Activated CD8-positive, alpha-beta memory T cell treated with anti-CD3 and anti-CD28 coated beads, Interleukin-2, amount 10 ng/mL, durations not matched to agents 7 days and 5 days (primary cell): ENCODE data around the gene WWP2. TPM values are rescaled to one million over a fixed set of nuclear protein-coding genes. Genes with fewer than 3 reads are reported as not detected.
"Not testable (repeated sequence)": the region's sequence is repeated elsewhere in the genome, so short reads cannot be mapped to it uniquely, and the experiment has no call there.

Experiments
- ATAC-seq: fragments of 150-1000 bp; cut with Tn5 transposase; one replicate; pipeline ENCODE4 v1.10.0; 2021; ENCODE audit warnings: moderate library complexity
- CTCF ChIA-PET: fragments of 350-600 bp; sonication (Branson Sonifier 250); formaldehyde crosslinking; loops from one replicate; lab custom pipeline; 2021; ENCODE audit warnings: antibody characterized with exemption; lab: Charles Lee
- DNase-seq: peaks from one replicate; pipeline ENCODE4 v3.0.0-alpha.2; 2020
- H3K27ac Mint-ChIP-seq: one replicate; pipeline ENCODE4 v1.8.0; 2021; ENCODE audit warnings: mild to moderate bottlenecking, mixed read lengths
- H3K27me3 Mint-ChIP-seq: one replicate; pipeline ENCODE4 v1.8.0; 2021; ENCODE audit warnings: mixed read lengths
- H3K36me3 Mint-ChIP-seq: one replicate; pipeline ENCODE4 v1.8.0; 2021; ENCODE audit warnings: mild to moderate bottlenecking, mixed read lengths
- H3K4me1 Mint-ChIP-seq: one replicate; pipeline ENCODE4 v1.8.0; 2021; ENCODE audit warnings: mixed read lengths
- H3K4me3 Mint-ChIP-seq: one replicate; pipeline ENCODE4 v1.8.0; 2021; ENCODE audit warnings: mild to moderate bottlenecking, moderate library complexity, mixed read lengths
- H3K9me3 Mint-ChIP-seq: one replicate; pipeline ENCODE4 v1.8.0; 2022; ENCODE audit warnings: low read depth, mixed read lengths
- total RNA-seq, 2 experiments: library from RNA; stranded (reverse); gene quantifications; one replicate each; pipeline ENCODE4 v1.2.3, GENCODE V29; 2021

WWP2 gene
- total RNA-seq, 2 experiments from 2014 or later, result 56.8 to 58.8 TPM

DNA sequence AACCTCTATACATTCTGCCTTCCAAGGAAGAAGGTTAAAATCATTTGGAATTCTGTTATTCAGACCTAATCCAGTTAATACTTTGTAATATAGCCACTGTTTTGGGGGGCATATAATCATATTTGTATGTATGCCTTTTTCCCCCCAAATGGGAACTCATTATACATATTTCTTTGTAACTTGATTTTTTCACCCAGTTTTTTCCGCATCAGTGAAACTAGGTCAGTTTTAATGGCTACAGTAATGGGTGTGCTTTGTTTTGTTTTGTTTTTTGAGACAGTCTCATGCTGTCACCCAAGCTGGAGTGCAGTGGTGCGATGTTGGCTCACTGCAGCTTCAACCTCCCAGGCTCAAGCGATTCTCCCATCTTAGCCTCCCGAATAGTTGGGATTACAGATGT lies 54.9 kb downstream of the WWP2 start:
- no peak for ATAC-seq
- no peaks in the 10 kb centered on the region for H3K9me3 Mint-ChIP-seq
- H3K27me3 Mint-ChIP-seq, result no peaks in the 10 kb centered on the region
- H3K4me3 Mint-ChIP-seq, result no peak overlapping the region
- H3K27ac Mint-ChIP-seq, result no peak overlapping the region
- no peaks in the 10 kb centered on the region for H3K4me1 Mint-ChIP-seq
- CTCF ChIA-PET, result interaction anchor here (0.6 to 0.7 kb wide), 2 partner anchors 18 to 46 kb away, joined by 3 read pairs; no protein-coding TSS in a partner anchor
- no peak for DNase-seq
- H3K36me3 Mint-ChIP-seq, result peaks cover 25% of the 10 kb centered on the region

DNA sequence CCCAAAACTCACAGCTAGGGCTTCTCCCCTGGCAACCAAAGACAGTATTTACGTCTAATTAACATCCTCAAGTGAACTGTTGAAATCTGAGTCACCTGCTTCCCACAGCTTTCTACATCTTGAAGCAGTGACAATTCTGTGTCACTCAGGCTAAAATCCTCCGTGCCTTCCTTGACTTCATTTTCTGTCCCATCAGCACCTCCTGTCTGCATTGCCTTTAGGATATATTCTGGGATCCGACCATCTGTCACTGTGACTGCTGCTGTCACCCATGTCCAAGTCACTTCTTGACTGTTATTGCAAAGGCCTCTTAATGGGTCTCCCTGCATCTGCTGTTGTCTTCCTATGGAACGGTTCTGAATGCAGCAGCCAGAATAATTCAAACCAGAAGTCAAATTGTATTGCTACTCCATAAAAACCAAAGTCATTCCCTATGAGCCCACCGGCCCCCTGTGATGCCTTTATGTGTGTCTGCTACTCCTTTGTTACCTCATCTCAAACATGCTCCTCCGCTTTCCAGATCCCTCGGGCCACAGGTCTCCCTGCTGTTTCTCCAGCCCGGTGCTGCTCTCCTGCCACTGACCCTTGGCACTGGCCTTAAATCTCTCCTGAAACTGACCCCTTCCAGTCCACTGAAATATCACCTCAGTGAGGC lies 56.9 kb downstream of the WWP2 start:
- Mint-ChIP-seq H3K9me3 (no peaks in the 10 kb centered on the region), H3K4me3 (no peak overlapping the region), H3K27me3 (no peaks in the 10 kb centered on the region), H3K36me3 (peaks cover 25% of the 10 kb centered on the region), H3K4me1 (peaks cover 3% of the 10 kb centered on the region), H3K27ac (no peak overlapping the region)
- CTCF ChIA-PET, result no interaction called here
- ATAC-seq (no peak), DNase-seq (no peak)

DNA sequence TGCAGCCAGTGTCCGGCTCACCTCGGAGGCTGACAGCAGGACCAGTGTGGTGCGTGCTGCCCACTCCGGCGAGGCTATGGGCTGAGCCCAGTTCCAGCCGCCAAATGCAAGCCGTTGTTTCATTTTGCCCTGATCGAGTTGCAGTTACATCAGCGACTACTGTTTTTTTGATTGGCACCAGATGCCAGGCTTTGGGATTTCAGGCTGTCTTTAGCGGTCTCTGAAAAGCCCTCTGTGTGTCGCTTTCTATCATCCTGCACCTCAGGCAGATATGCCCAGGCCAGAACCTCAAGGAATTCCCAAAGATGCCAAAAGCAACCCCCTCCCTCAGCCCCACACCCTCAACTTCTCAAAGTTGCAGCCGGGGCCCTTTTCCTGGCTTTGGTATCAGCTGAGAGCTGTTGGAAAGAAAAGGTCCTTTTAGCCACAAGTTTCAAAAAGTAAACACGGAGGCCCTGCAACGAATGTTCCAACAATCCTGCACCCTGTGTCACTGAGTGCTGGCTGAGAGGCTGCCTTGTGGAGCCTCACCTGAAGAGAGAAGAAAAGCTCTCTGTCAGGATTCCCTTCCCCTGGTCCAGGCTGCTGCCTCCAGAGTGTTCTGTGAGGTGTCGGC lies 58.9 kb downstream of the WWP2 start:
- Mint-ChIP-seq H3K4me1 (peaks cover 5% of the 10 kb centered on the region), H3K36me3 (peaks cover 22% of the 10 kb centered on the region), H3K9me3 (no peaks in the 10 kb centered on the region), H3K27me3 (no peaks in the 10 kb centered on the region), H3K4me3 (no peak overlapping the region), H3K27ac (no peak overlapping the region)
- ATAC-seq, result no peak
- CTCF ChIA-PET, result interaction anchor here (1.3 kb wide), 1 partner anchor 26 kb away, joined by 3 read pairs; no protein-coding TSS in a partner anchor
- DNase-seq, result no peak

DNA sequence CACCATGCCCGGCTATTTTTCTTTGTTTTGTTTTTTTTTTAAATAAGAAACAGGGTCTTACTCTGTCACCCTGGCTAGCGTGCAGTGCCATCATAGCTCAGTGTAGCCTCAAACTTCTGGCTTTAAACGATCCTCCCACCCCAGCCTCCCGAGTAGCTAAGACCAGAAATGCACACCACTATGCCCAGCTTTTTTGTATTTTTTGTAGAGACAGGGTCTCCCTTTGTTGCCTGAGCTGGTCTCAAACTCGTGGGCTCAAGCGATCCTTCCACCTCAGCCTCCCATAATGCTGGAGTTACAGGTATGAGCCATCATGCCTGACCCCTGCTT lies 59.7 kb downstream of the WWP2 start:
- CTCF ChIA-PET, result interaction anchor here (1.3 kb wide), 1 partner anchor 27 kb away, joined by 3 read pairs; no protein-coding TSS in a partner anchor
- Mint-ChIP-seq H3K27me3 (no peaks in the 10 kb centered on the region), H3K27ac (no peak overlapping the region), H3K9me3 (no peaks in the 10 kb centered on the region), H3K4me1 (peaks cover 5% of the 10 kb centered on the region), H3K4me3 (no peak overlapping the region), H3K36me3 (peaks cover 19% of the 10 kb centered on the region)
- ATAC-seq (no peak), DNase-seq (no peak)

DNA sequence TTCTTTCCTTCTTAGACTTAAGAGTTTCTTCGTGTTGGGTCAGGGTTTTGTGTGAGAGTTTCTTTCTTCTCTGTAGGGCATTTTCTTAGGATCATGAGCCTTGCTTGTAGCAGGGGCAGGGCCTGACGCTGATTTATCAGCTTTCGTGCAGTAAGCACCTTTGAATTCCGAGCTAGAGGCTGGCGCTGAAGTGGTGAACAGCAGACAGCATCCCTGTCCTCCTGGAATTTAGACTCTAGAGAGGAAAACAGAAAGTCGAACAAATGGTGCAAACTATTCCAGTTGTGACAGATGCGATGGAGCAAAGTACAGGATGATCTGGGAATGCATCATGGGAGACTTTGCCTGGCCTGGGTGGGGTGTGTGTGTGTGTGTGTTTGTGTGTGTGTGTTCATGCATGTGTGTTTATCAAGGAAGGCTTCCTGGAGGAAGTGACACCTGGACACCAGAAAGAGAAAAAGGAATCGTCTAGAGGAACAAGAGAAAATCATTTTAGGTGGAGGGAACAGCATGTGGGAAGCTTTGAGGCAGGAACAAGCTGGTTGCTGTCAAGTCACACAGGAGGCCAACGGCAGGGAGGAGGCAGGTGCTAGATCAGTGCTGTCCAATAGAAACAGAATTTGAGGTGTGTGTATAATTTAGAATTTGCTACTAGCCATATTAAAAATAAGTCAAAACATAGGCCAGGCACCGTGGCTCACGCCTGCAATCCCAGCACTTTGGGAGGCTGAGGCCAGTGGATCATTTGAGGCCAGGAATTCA lies 60.2 kb downstream of the WWP2 start:
- peaks cover 17% of the 10 kb centered on the region for H3K36me3 Mint-ChIP-seq
- CTCF ChIA-PET, result interaction anchor here (0.7 to 1.3 kb wide), 2 partner anchors 10 to 28 kb away, joined by 3 to 4 read pairs; no protein-coding TSS in a partner anchor
- peaks cover 5% of the 10 kb centered on the region for H3K4me1 Mint-ChIP-seq
- no peaks in the 10 kb centered on the region for H3K9me3 Mint-ChIP-seq
- H3K27me3 Mint-ChIP-seq, result no peaks in the 10 kb centered on the region
- no peak for DNase-seq
- H3K27ac Mint-ChIP-seq, result no peak overlapping the region
- ATAC-seq, result no peak
- no peak overlapping the region for H3K4me3 Mint-ChIP-seq

DNA sequence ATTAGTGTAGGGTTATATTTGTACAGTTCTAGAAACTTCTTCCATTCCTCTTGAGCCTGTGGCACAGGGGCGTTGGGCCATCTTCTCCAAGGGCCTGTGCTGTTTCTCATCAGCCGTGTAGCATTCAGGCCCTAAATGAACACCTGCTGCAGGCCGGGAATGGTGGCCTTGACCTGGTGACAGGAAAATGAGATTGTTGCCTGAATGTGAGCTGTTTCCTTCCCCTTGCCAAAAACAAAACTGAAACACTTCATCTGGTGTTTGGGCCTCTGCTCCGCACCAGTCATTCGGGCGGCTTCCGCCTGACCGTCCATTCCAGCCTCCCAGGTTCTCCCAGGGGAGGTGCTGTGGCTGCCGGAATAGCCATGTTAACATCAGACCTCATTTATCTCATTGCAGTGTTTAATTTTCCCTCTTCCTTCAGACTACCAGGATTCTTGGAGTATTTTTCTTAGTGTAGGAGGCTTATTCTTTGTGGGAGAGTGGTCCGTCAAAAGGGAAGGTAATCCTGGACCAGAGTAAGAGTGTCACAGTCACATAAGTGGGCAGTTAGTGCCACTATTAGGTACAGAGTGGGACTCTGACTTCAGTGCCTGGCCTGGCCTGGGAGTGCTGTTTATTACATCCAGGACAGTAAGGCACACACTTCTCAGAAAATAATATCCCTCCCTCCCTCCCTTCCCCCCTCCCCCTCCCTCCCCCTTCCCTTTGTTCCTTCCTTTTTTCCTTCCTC lies 61.9 kb downstream of the WWP2 start:
- H3K4me1 Mint-ChIP-seq, result peaks cover 5% of the 10 kb centered on the region
- CTCF ChIA-PET, result no interaction called here
- DNase-seq (no peak), ATAC-seq (no peak)
- no peaks in the 10 kb centered on the region for H3K9me3 Mint-ChIP-seq
- H3K36me3 Mint-ChIP-seq, result peaks cover 8% of the 10 kb centered on the region
- no peaks in the 10 kb centered on the region for H3K27me3 Mint-ChIP-seq
- no peak overlapping the region for H3K4me3 Mint-ChIP-seq
- H3K27ac Mint-ChIP-seq, result no peak overlapping the region

DNA sequence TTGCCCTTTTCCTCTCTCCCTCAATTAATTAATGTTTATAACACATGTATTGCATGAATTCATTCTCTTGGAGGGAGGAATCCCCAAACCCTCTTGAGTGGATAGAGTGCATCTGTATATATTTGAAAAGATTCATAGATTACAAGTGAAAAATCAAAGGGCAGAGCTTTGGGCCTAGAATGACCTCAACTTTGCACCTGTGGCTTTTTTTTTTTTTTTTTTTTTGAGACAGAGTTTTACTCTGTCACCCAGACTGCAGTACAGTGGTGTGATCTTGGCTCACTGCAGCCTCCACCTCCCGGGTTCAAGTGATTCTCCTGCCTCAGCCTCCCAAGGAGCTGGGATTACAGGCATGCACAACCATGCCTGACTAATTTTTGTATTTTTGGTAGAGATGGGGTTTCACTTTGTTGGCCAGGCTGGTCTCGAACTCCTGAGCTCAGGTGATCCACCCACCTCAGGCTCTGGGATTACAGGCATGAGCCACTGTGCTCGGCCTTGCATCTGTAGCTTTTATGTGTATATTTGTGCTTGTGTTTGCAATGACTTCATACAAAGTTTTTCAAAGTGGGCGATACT lies 62.5 kb downstream of the WWP2 start:
- DNase-seq, H3K4me1 Mint-ChIP-seq, CTCF ChIA-PET, H3K9me3 Mint-ChIP-seq, H3K4me3 Mint-ChIP-seq, H3K27ac Mint-ChIP-seq, H3K27me3 Mint-ChIP-seq, ATAC-seq, H3K36me3 Mint-ChIP-seq: not testable (repeated sequence)

DNA sequence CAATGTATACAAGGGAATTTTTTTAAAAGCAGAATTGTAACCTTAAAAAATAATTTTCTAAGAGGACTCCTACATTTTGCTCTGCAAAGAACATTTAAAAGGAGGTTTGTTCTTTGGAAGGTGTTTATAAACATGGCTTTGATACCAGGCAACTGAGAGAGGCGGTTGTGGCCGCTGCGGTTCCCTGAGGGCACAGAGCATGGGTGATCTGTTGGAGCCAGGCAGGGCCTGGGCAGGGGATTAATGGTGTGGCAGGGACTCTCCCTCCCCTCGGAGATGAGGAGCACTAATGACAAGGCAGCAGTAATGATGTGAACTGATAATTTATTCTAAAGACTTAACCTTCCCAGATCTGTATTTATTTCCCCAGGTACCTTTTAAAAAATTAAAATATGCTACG lies 65.4 kb downstream of the WWP2 start:
- DNase-seq (no peak), ATAC-seq (no peak)
- Mint-ChIP-seq H3K27ac (no peak overlapping the region), H3K9me3 (no peaks in the 10 kb centered on the region), H3K27me3 (no peaks in the 10 kb centered on the region), H3K4me1 (peaks cover 5% of the 10 kb centered on the region), H3K36me3 (peaks cover 4% of the 10 kb centered on the region), H3K4me3 (no peak overlapping the region)
- CTCF ChIA-PET, result no interaction called here

DNA sequence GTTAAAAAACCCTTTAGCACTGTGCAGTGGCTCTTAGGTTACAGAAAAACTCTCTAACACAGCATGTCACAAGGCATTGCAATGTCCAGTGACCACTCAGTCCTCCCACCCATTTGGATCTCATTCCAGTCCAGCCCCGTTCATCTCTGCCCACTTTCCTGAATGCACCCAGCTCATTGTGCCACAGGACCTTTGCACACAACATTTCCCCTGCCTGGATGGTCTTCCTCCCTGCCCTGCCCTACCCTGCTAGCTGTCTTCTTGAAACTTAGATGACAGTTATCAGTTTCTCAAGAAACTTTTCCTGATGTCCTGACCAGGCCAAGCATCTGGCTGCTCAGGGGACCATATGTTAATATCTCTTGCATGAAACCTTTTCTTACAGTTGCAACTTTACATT lies 67.2 kb downstream of the WWP2 start:
- no peak overlapping the region for H3K27ac Mint-ChIP-seq
- CTCF ChIA-PET, result no interaction called here

DNA sequence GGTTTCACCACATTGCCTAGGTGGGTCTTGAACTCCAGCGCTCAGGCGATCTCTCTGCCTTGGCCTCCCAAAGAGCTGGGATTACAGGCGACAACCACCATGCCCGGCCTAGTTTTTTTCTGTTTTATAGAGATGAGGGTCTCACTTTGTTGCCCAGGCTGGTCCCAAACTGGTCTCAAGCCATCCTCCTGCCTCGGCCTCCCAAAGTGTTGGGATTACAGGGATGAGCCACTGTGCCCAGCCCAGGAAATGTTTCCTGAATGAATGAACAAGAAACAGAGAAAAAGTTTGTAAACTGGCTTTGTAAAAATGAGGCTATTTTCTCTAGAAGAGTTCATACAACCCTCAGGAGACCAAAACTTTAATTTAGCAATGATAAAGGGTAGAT lies 68.0 kb downstream of the WWP2 start:
- DNase-seq, result no peak
- ATAC-seq, result no peak
- H3K4me1 Mint-ChIP-seq, result peaks cover 5% of the 10 kb centered on the region
- no peak overlapping the region for H3K4me3 Mint-ChIP-seq
- H3K27me3 Mint-ChIP-seq, result no peaks in the 10 kb centered on the region
- H3K36me3 Mint-ChIP-seq, result peaks cover 3% of the 10 kb centered on the region
- H3K9me3 Mint-ChIP-seq, result no peaks in the 10 kb centered on the region
- no peak overlapping the region for H3K27ac Mint-ChIP-seq
- CTCF ChIA-PET, result no interaction called here

More for the DNA sequence above, 67.2 kb downstream of the WWP2 start:
- ATAC-seq (no peak), DNase-seq (no peak)
- H3K27me3 Mint-ChIP-seq, result no peaks in the 10 kb centered on the region
- H3K4me3 Mint-ChIP-seq, result no peak overlapping the region
- H3K36me3 Mint-ChIP-seq, result peaks cover 3% of the 10 kb centered on the region
- H3K9me3 Mint-ChIP-seq, result no peaks in the 10 kb centered on the region
- H3K4me1 Mint-ChIP-seq, result peaks cover 5% of the 10 kb centered on the region

DNA sequence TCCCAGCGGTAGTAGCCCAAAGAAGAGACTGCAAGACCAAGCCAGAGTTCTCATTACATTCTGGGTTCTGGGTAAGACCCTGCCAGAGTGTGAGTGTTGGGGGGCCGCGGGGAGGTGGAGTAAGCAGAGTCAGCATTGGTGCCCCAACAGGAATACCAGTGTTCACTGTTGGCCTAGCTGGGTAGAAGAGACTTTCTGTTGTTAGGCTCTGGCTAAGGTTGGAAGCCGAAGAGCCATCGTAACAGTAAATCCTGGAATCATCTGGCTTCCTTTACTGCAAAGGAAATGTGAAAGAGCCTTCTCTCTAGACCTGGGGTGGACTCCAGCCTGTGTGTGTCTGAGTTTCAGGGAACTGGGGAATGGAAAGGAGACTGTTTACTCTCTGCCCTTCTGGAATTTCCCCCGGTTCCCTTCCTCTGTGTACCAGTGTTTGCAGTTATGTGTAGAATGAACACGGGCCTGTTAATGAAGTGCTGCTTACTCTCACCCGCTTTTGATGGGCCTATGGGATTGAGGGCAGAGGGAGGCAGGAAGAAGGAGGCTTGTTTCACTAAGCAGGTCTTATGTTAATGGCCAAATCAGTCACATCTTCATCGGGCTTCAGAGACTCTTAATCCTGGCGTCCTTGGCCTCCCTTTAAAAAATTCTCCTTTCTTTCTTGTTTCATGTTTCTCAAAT lies 68.5 kb downstream of the WWP2 start:
- H3K36me3 Mint-ChIP-seq, result peaks cover 3% of the 10 kb centered on the region
- CTCF ChIA-PET, result no interaction called here
- H3K4me3 Mint-ChIP-seq, result no peak overlapping the region
- no peaks in the 10 kb centered on the region for H3K27me3 Mint-ChIP-seq
- peaks cover 5% of the 10 kb centered on the region for H3K4me1 Mint-ChIP-seq
- no peak for DNase-seq
- no peaks in the 10 kb centered on the region for H3K9me3 Mint-ChIP-seq
- ATAC-seq, result no peak
- no peak overlapping the region for H3K27ac Mint-ChIP-seq

DNA sequence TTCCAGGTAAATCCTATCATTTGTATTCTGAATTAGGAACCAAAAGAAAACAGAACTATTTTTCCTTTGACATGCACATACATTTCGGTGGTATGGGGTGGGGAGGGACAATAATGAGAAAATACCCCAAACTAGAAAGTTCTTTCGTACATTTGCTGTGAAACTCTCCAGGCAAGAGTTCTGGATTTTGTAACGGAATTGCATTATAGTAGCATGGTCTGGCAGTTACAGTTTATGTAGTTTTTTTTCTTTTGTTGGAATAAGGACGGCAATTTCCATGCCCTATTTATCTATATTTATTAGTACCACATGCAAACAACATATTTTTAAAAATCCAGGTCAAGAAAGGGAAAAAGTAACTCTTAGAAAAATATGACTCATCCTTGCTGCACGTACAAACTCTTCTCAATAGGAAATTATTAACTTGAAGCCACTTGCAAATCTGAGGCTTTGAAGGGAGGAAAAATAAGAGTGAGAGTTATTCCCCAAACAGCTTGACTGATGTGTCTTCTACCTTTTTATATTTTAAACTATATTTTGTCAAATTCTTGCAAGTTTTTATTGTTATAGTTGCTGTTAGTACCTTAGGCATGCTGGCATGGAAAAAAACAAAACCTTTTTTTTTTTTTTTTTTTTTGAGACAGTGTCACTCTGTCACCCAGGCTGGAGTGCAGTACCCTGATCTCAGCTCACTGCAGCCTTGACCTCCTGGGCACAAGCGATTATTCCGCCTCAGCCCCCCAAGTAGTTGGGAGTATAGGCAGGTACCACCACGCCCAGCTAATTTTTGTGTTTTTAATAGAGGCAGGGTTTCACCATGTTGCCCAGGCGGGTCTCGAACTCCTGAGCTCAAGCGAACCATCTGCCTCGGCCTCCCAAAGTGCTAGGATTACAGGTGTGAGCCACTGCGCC lies 69.3 kb downstream of the WWP2 start:
- no peak for DNase-seq
- peaks cover 3% of the 10 kb centered on the region for H3K36me3 Mint-ChIP-seq
- H3K27me3 Mint-ChIP-seq, result no peaks in the 10 kb centered on the region
- no peak overlapping the region for H3K27ac Mint-ChIP-seq
- peaks cover 5% of the 10 kb centered on the region for H3K4me1 Mint-ChIP-seq
- H3K9me3 Mint-ChIP-seq, result no peaks in the 10 kb centered on the region
- no peak for ATAC-seq
- no peak overlapping the region for H3K4me3 Mint-ChIP-seq
- CTCF ChIA-PET, result no interaction called here
